Embryonic facial prominence (tissue), 1 donor: ENCODE results near the gene PLD3.
"Not testable (repeated sequence)": the region's sequence is repeated elsewhere in the genome, so short reads cannot be mapped to it uniquely, and the experiment has no call there.

ENCODE experiments used
- DNase-seq: peaks from one replicate; pipeline ENCODE4 v3.0.0-alpha.2; 2016; ENCODE audit errors: extremely low spot score

PLD3 gene

GRCh38 chr19:40389404-40390083 is 41.0 kb downstream of the PLD3 start:
- DNase-seq: no peak

DNA sequence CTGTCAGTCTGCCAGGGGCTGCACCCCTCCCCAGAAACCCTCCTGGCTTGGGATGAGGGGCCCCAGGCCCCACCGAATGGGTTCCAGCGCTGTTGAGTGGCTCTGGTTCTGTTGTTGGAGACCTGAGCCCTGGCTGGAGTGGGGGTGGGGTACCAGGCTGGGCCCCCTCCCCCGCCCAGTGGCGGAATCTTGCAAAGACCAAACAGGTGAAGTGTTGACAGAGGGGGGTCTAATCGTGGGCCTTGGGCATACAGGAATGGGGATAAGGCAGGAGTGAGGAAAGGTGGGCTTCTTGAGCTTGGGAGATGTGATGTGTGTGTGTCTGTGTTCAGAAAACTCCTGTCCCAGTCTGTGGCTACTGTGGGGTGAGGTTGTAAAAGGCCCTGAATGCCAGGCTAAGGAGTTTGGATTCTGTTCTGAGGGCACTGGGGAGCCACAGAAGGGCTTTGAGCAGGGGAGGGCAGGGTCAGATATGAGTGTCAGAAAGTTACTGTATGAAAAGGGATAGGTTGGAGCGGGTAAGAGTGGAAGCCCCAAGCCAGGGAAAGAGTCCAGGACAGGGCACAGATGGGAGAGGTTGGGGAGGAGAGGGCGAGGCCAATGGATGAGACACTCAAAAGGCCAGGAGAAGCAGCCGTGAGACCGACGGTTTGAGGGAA is 41.7 kb downstream of the PLD3 start, which contains the start of gene HIPK4:
TSS of gene HIPK4 (minus strand) at position 98 of the 659 bp plus-strand sequence. CDS start 279 bp downstream, outside the sequence.
- DNase-seq: no peak

DNA sequence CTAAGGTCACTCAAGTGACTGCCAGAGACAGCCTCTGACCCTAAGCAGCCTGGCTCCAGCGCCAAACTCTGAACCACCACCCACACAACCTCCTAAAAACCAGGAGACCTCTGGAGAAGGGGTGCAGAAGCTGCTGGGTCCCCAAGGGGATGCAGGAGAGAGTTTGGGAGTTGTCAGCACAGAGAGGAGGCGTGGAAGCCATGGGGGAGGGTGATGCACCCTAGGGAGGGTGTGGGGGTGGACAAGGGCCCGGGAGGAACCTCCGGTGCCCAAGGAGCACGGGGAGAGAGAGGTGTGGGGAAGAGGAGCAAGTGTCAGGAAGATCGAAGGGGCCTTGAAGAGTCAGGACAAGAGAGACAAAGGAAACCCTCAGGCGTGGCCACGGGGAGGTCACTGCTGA is 43.6 kb downstream of the PLD3 start:
- DNase-seq: no peak

DNA sequence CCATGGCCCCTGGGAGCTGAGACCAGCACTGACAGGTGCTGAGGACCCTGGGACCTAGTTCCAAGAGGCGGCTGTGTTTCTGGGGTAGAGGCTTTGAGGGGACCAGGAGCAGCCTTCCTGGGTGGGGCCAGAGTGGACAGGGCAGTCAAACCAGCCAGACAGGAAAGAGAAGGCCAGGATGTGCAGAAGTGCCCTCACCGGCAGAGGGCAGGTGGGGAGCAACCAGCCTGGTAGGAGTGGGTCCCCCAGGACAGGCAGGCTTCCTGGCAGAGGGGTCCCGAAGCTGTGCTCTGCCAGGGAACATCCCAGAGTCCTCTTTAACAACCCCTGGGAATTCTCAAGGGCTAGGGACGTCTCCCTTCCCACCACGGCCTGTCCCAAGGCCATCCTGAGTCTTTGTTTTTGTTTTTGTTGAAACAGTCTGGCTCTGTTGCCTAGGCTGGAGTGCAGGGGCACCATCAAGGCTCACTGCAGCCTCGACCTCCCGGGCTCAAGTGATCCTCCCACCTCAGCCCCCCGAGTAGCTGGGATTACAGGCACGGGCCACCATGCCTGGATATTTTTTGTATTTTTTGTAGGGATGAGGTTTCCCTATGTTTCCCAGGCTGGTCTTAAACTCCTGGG is 44.5 kb downstream of the PLD3 start:
- no peak for DNase-seq

DNA sequence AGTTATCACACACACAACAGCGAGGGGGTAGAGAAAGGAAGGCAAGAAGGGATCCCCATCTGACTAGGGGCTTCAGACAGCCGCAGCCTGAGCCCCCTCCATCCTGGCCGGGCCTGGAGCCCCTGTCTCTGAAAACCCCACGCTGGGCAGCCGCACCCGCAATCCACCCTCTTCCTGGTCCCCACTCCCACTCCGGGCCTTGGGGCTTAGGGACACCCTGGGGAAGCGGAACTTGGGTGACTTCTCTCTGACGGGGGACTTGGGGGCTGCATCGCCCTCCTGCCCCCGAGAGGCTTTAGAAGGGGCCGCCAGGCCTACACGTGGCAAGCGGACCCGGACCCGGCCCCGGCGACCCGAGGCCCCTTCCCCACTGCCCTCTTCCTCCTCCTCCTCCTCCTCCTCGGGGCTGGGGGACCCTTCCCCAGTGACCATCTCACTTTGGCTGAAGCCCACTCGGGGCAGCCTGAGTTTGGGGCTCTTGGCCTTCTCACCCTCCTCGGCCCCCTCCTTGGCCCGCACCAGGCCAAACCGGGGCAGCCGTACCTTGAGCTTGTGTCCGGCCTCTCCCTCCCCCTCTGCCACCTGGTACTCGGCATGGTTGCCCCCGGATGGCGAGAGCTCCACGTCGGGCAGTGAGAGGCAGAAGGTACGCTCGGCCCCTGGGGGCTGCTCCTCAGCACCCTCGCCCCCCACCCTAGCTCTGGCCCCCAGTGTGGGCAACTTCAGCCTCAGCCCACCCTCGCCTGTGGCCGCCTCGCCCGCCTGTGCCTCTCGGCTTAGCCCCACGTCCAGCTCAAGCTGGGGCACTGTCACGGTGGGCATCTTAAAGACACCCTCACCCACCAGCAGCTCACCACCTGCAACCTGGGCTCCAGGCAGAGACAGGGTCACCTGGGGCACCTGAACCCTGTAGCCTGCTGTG is 45.7 kb downstream of the PLD3 start:
- DNase-seq: no peak

- no peak for DNase-seq
Measured at GRCh38 chr19:40394816-40395210, 46.3 kb downstream of the PLD3 start.

- DNase-seq: no peak
Measured at GRCh38 chr19:40395956-40396355, 47.5 kb downstream of the PLD3 start.

- DNase-seq: no peak
Measured at GRCh38 chr19:40396886-40397567, 48.5 kb downstream of the PLD3 start.

DNA sequence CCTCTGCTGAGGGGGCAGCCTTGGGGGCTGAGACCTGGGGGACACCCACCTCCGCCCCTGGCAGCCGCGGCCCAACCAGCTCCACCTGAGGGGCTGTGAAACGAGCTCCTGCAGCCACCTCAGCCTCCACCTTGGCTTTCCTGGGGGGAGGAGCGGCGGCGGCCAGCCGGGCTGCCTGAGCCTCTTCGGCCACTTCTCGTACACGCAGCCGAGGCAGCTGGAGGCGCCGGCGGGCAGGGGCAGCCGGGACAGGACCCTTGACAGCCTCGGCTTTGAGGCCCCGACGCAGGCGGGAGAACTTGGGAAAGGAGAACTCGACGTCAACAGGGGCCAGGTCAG is 49.0 kb downstream of the PLD3 start:
- DNase-seq: no peak

GRCh38 chr19:40398417-40399131 is 50.1 kb downstream of the PLD3 start:
- no peak for DNase-seq

DNA sequence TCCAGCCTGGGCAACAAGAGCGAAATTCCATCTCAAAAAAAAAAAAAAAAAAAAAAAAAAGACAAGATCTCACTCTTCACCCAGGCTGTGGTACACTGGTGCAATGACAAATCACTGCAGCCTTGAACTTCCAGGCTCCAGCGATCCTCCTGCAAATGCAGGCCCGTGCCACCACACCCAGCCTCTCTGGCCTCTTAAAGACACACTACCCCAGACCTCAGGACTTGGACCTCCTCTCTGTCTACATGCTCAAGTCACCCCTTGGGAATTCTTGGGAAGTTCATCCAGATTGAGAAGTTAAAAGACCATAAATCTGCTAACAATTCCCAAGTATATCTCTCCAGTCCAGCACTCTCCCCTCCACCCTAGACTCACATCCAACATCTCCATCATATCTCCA is 52.1 kb downstream of the PLD3 start:
- DNase-seq: no peak

GRCh38 chr19:40403262-40403984 is 54.9 kb downstream of the PLD3 start:
- no peak for DNase-seq

DNA sequence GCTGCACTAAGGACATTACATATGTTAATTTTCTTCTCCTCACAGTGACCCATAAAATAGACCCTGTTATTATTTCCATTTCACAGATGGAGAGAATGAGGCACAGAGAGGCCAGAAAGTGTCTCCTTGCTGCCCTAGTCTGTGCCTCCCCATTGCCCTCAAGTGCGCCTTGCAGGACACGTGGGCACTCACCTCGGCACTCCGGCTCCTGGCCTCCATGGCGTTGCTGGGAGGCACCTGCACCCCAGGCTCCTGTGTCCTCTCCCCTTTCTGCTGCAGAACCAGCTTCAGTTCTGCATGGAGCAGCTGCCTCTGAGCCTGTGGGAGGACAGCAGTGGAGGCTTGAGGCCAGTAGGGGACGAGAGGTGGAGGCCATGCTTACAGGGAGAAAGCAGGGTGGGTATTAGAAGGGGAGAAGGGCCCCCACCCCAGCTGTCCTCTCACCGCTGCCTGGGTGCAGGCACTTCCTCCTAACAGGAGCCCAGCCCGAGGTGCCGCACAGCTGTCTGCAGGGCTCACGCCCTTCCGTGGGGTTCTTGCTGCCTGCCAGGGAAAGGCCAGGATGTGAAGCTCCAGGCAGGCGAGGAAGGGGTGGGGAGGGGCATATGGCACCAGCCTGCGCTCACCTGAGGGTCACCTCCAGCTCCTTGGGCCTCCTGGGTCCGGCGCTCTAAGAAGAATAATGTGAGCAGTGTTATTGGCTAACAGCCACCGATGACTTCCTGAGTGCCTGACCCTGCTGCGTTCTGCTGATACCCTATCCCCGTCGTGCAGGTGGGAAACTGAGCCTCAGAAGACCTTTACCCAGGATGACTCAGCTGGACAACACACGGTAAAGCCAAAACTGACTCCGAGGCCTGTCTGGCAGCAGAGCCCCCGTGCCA is 59.5 kb downstream of the PLD3 start:
- no peak for DNase-seq

GRCh38 chr19:40408598-40408925 is 60.1 kb downstream of the PLD3 start:
- not testable (repeated sequence) for DNase-seq

GRCh38 chr19:40410030-40410389 is 61.5 kb downstream of the PLD3 start:
- DNase-seq: no peak

- no peak for DNase-seq
Measured at GRCh38 chr19:40411125-40411842, 62.8 kb downstream of the PLD3 start.

DNA sequence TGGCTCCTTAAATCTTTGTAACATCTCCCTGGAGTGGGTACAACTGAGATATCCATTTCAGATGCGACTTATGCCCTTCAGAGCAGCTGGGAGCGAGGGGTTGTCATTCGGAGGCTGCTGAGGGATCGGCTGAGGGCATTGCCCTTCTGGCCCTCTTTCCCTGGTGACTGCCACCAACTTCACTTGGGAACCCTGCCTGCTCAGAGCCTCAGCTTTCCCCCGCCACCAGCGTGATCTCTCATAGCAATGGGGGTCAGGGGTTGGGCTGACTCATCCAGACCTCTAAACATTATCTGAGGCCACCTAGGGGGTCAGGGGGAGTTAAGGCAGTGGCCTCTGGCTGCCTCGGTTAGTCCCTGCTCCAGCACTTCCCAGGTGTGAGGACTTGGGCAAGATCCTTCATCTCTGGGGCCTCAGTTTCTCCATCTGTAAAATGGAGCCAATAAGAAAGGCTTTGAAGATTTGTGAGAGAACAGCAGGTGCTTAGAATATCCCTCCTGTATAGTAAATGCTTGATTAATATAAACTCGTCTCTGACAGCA is 63.5 kb downstream of the PLD3 start:
- DNase-seq: no peak

DNA sequence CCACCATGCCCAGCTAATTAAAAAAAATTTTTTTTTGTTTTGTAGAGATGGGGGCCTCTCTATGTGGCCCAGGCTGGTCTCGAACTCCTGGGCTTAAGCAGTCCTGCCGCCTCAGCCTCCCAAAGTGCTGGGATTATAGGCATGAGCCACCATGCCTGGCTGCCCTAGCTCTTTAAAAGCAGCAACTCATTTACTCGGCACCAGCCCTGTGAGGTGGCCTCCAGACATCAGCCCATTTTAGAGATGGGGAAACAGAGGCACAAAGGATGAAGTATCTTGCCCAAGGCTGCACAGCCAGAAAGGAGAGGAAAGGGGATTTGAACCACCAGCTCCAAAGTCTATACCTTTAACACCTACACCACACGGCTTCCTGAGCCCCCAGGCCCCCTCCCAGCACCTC is 64.4 kb downstream of the PLD3 start:
- no peak for DNase-seq
